Measurements from ENCODE around the gene CAT. TPM values are rescaled to one million over a fixed set of nuclear protein-coding genes. Genes with fewer than 3 reads are reported as not detected.

CAT gene
- polyA plus RNA-seq, 3 donors: 122 to 432 (median 429) TPM

GRCh38 chr11:34408580-34409172 is 30.1 kb upstream of the CAT start:
- peaks cover 0 to 1% (median 0%) of the 10 kb centered on the region in 3 donors for H3K27me3 Mint-ChIP-seq (ENCODE audit: low read depth in 3 of 3)
- no peak overlapping the region for H2AFZ ChIP-seq (ENCODE audit: insufficient read depth, low read depth, low read length, poor library complexity, severe bottlenecking)

GRCh38 chr11:34411111-34411510 is 27.6 kb upstream of the CAT start:
- Histone ChIP-seq H3K27me3 (ENCODE audit: control insufficient read depth in 2 of 2, insufficient read depth in 2 of 2, low read length in 2 of 2) (no peaks in the 10 kb centered on the region), H3K79me2 (ENCODE audit: insufficient read depth, low read length) (no peaks in the 10 kb centered on the region), H3K4me1 (ENCODE audit: control insufficient read depth in 1 of 2, insufficient read depth in 2 of 2, low read length in 2 of 2) (peaks cover 6 to 8% of the 10 kb centered on the region in 2 donors), H3K9ac (ENCODE audit: insufficient read depth, low read length, poor library complexity, severe bottlenecking) (no peak overlapping the region), H3K9me3 (replicated peaks in 1 of 2; ENCODE audit: control insufficient read depth in 1 of 2, insufficient read depth in 1 of 2, low read length in 2 of 2) (peaks cover 12 to 15% of the 10 kb centered on the region in 2 donors), H4K20me1 (ENCODE audit: insufficient read depth, low read length) (no peaks in the 10 kb centered on the region), H3K4me2 (replicated peaks; ENCODE audit: extremely low read depth, low read length, poor library complexity, severe bottlenecking) (no peak overlapping the region), H2AFZ (ENCODE audit: insufficient read depth, low read depth, low read length, poor library complexity, severe bottlenecking) (no peak overlapping the region), H3K4me3 (replicated peaks in 1 of 3; ENCODE audit: low read depth in 2 of 3, low read length in 3 of 3) (no peak overlapping the region), H3K36me3 (replicated peaks in 1 of 2; ENCODE audit: control insufficient read depth in 1 of 2, insufficient read depth in 2 of 2, low read length in 2 of 2) (no peaks in the 10 kb centered on the region), H3K27ac (ENCODE audit: low read depth in 1 of 2, low read length in 2 of 2) (no peak overlapping the region)
- intact Hi-C loops (cut with micrococcal nuclease): loop anchor here in 1 of 2 donors (5.0 kb wide), 1 partner anchor 39 kb away; no protein-coding TSS in a partner anchor
- no peak overlapping the region for H3K27ac Mint-ChIP-seq
- peaks cover 2 to 7% of the 10 kb centered on the region in 2 donors for H3K36me3 Mint-ChIP-seq
- peaks cover 12% of the 10 kb centered on the region for H3K4me1 Mint-ChIP-seq
- DNase-seq: no peak
- no peak for TF ChIP-seq CTCF (IDR thresholded peaks at IDR 0.05)
- WGBS (ENCODE audit: insufficient coverage): no CpG with 5 or more reads among the region's 3 CpGs
- H3K9me3 Mint-ChIP-seq: peaks cover 6 to 15% (median 12%) of the 10 kb centered on the region in 7 donors
- no peaks in the 10 kb centered on the region for H3K27me3 Mint-ChIP-seq (ENCODE audit: low read depth in 3 of 3)
- H3K4me3 Mint-ChIP-seq: no peak overlapping the region

More at GRCh38 chr11:34408580-34409172, 30.1 kb upstream of the CAT start:
- Histone ChIP-seq H3K27ac (ENCODE audit: low read depth in 1 of 2, low read length in 2 of 2) (no peak overlapping the region), H3K36me3 (replicated peaks in 1 of 2; ENCODE audit: control insufficient read depth in 1 of 2, insufficient read depth in 2 of 2, low read length in 2 of 2) (no peaks in the 10 kb centered on the region), H3K27me3 (ENCODE audit: control insufficient read depth in 2 of 2, insufficient read depth in 2 of 2, low read length in 2 of 2) (no peaks in the 10 kb centered on the region), H4K20me1 (ENCODE audit: insufficient read depth, low read length) (no peaks in the 10 kb centered on the region), H3K4me1 (ENCODE audit: control insufficient read depth in 1 of 2, insufficient read depth in 2 of 2, low read length in 2 of 2) (peaks cover 8 to 18% of the 10 kb centered on the region in 2 donors), H3K9me3 (replicated peaks in 1 of 2; ENCODE audit: control insufficient read depth in 1 of 2, insufficient read depth in 1 of 2, low read length in 2 of 2) (peaks cover 10 to 12% of the 10 kb centered on the region in 2 donors), H3K9ac (ENCODE audit: insufficient read depth, low read length, poor library complexity, severe bottlenecking) (no peak overlapping the region), H3K4me2 (replicated peaks; ENCODE audit: extremely low read depth, low read length, poor library complexity, severe bottlenecking) (no peak overlapping the region), H3K79me2 (ENCODE audit: insufficient read depth, low read length) (no peaks in the 10 kb centered on the region), H3K4me3 (replicated peaks in 1 of 3; ENCODE audit: low read depth in 2 of 3, low read length in 3 of 3) (no peak overlapping the region)
- WGBS (ENCODE audit: insufficient coverage): 58% methylated on average over 2 of the region's 2 CpGs
- Mint-ChIP-seq H3K9me3 (peaks cover 5 to 13% (median 9%) of the 10 kb centered on the region in 7 donors), H3K36me3 (peaks cover 2 to 7% of the 10 kb centered on the region in 2 donors), H3K4me3 (peak overlapping the region in 1 of 2 donors; percentile 40), H3K27ac (peak overlapping the region in 1 of 7 donors; percentile 27), H3K4me1 (peaks cover 27% of the 10 kb centered on the region)
- no peak for DNase-seq
- TF ChIP-seq CTCF (IDR thresholded peaks at IDR 0.05): no peak
- intact Hi-C loops (cut with micrococcal nuclease): loop anchor here (5.0 to 10.0 kb wide), 2 partner anchors 36 to 46 kb away; no protein-coding TSS in a partner anchor
